Tibial artery (tissue), 4 donors: Measurements from ENCODE around the gene CARD9.
A peak's percentile ranks its signal among the peaks of the same experiment; 100 is the strongest.

Experiments used
- DNase-seq, 2 donors: peaks; one replicate each; pipeline ENCODE4 v3.0.0-alpha.2; 2019
- H3K27ac ChIP-seq, 2 donors: fragments of 200-600 bp; sonication (generic) in 1 of 2; 1 replicate in 1 of 2; 2 replicates in 1 of 2; pipeline ENCODE4 v1.5.1; 2018 to 2019; ENCODE audit warnings: mild to moderate bottlenecking in 1 of 2
- H3K27me3 ChIP-seq, 2 donors: fragments of 200-600 bp; sonication (generic) in 1 of 2; one replicate each; pipeline versions ENCODE4 v1.5.1 to v1.6.0; 2016 to 2019
- H3K36me3 ChIP-seq, 3 donors: fragments of 200-600 bp; sonication (generic) in 2 of 3; one replicate each; pipeline ENCODE4 v1.5.1; 2016 to 2019; ENCODE audit warnings: mild to moderate bottlenecking in 2 of 3
- H3K4me1 ChIP-seq, 4 donors: fragments of 200-600 bp; sonication (generic) in 2 of 4; 1 replicate in 3 of 4; 2 replicates in 1 of 4; pipeline ENCODE4 v1.5.1; 2016 to 2019
- H3K4me3 ChIP-seq, 2 donors: fragments of 200-600 bp; sonication (generic) in 1 of 2; 1 replicate in 1 of 2; 2 replicates in 1 of 2; pipeline ENCODE4 v1.5.1; 2018 to 2019; ENCODE audit warnings: mild to moderate bottlenecking in 2 of 2
- H3K9me3 ChIP-seq, 3 donors: fragments of 200-600 bp; sonication (generic) in 1 of 3; one replicate each; pipeline ENCODE4 v1.5.1; 2016 to 2019
- intact Hi-C: fragments of 100-400 bp; cut with DNase I; formaldehyde crosslinking; loops from one replicate; pipeline ENCODE4 v1.15.0; 2023; ENCODE audit warnings: low total_unique reads
- TF ChIP-seq, protein P1 (sequence below), 2 experiments: fragments of 200-600 bp in 1 of 2; fragments of 450-650 bp in 1 of 2; IDR thresholded peaks; one replicate each; pipeline ENCODE4 v1.5.1; 2017 to 2019; ENCODE audit warnings: antibody characterized with exemption in 2 of 2, mild to moderate bottlenecking in 1 of 2, moderate library complexity in 1 of 2

CARD9 gene, protein sequence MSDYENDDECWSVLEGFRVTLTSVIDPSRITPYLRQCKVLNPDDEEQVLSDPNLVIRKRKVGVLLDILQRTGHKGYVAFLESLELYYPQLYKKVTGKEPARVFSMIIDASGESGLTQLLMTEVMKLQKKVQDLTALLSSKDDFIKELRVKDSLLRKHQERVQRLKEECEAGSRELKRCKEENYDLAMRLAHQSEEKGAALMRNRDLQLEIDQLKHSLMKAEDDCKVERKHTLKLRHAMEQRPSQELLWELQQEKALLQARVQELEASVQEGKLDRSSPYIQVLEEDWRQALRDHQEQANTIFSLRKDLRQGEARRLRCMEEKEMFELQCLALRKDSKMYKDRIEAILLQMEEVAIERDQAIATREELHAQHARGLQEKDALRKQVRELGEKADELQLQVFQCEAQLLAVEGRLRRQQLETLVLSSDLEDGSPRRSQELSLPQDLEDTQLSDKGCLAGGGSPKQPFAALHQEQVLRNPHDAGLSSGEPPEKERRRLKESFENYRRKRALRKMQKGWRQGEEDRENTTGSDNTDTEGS

DNA sequence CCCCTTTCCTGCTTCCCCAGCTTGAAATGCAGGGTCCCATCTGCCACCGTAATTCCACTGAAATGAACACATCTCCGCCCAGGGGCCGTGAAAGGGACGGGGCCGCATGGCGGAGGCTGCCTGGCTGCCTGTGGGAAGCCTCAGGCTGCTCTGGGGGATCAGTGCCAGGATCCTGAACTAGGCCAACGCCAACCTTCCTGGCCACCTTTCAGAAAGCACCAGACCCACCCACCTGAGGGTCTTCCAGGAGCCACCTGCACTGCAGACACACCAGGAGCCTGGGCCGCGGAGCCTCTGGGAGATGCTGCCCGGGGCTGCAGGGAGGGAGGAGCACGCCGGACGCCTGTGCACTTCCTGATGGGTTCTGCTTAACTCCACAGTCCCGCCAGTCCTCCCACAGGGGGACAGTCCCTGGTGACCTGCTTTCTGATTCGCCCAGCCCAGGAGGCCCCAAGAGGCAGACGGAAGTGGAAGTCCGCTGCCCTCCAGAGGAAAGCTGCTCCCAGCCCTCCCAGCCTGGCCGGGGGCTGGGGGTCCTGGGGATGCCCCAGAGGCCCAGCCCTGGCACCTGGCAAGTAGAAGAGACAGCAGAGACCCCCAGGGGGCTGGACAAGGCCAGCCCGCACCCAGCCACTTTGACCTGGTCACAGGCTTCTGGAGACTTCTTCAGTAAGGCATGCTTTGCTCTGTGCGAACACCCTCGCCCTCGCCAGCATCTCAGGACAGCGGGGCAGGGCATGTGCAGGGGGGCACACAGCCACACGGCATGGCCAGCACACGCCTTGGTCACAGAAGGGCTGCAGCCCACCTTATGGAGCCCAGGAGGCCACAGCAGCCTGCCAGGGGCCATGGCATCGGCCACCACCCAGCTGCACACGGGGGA, at the start of gene CARD9:
Gene CARD9, minus strand, starts transcription at position 370 of the 883 bp plus-strand sequence. CDS start 1,591 bp downstream, outside the sequence.
- peaks cover 0 to 22% (median 4%) of the 10 kb centered on the region in 3 donors for H3K36me3 ChIP-seq
- H3K9me3 ChIP-seq = no peaks in the 10 kb centered on the region
- intact Hi-C loops = no loop called here
- H3K27me3 ChIP-seq = no peaks in the 10 kb centered on the region
- TF ChIP-seq, protein P1, sequence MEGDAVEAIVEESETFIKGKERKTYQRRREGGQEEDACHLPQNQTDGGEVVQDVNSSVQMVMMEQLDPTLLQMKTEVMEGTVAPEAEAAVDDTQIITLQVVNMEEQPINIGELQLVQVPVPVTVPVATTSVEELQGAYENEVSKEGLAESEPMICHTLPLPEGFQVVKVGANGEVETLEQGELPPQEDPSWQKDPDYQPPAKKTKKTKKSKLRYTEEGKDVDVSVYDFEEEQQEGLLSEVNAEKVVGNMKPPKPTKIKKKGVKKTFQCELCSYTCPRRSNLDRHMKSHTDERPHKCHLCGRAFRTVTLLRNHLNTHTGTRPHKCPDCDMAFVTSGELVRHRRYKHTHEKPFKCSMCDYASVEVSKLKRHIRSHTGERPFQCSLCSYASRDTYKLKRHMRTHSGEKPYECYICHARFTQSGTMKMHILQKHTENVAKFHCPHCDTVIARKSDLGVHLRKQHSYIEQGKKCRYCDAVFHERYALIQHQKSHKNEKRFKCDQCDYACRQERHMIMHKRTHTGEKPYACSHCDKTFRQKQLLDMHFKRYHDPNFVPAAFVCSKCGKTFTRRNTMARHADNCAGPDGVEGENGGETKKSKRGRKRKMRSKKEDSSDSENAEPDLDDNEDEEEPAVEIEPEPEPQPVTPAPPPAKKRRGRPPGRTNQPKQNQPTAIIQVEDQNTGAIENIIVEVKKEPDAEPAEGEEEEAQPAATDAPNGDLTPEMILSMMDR (IDR thresholded peaks at IDR 0.05) = no peak
- peak in 1 of 2 donors; percentile 53 for DNase-seq
- H3K27ac ChIP-seq = no peak within 1 kb of the TSS
- peak within 1 kb of the TSS; percentile 6 to 32 for H3K4me3 ChIP-seq
- H3K4me1 ChIP-seq = peaks cover 0 to 23% (median 0%) of the 10 kb centered on the region in 4 donors

DNA sequence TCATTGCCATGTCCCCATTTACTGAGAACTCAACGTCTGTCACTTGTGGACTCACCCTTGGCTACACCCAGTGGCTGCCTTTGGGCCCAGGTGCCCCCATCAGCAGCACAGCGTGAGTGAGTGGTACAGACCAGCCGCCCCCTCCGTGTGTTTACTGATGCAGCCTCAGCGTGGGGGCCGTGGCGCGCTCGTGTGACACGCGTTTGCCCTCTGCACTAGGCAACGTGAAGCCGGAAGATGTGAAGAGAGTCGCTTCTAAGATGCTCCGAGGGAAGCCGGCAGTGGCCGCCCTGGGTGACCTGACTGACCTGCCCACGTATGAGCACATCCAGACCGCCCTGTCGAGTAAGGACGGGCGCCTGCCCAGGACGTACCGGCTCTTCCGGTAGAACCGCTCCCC, 49.4 kb upstream of the CARD9 start:
- H3K9me3 ChIP-seq = no peaks in the 10 kb centered on the region
- H3K4me1 ChIP-seq = no peaks in the 10 kb centered on the region
- no peak overlapping the region for H3K4me3 ChIP-seq
- TF ChIP-seq, protein P1 (IDR thresholded peaks at IDR 0.05) = no peak
- no peak overlapping the region for H3K27ac ChIP-seq
- peaks cover 59 to 88% (median 74%) of the 10 kb centered on the region in 3 donors for H3K36me3 ChIP-seq
- no peaks in the 10 kb centered on the region for H3K27me3 ChIP-seq
- intact Hi-C loops = no loop called here
- no peak for DNase-seq

DNA sequence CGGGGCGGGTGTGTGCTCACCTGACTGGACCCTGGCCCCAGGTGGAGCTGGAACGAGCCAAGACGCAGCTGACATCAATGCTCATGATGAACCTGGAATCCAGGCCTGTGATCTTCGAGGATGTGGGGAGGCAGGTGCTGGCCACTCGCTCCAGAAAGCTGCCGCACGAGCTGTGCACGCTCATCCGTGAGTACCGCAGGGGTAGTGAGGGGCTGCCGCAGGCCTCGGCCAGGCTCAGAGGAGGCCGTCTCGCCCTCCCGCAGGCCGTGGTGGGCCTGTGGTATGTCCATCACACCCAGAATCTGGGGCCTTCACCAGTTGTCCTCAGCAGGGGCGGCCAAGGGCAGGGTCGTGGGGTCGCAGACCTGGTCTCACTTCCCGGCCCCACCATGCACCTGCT, 48.3 kb upstream of the CARD9 start:
- intact Hi-C loops = no loop called here
- no peaks in the 10 kb centered on the region for H3K9me3 ChIP-seq
- H3K27ac ChIP-seq = no peak overlapping the region
- peaks cover 70 to 95% (median 81%) of the 10 kb centered on the region in 3 donors for H3K36me3 ChIP-seq
- no peak overlapping the region for H3K4me3 ChIP-seq
- H3K27me3 ChIP-seq = no peaks in the 10 kb centered on the region
- DNase-seq = no peak
- TF ChIP-seq, protein P1 (IDR thresholded peaks at IDR 0.05) = no peak
- no peaks in the 10 kb centered on the region for H3K4me1 ChIP-seq

DNA sequence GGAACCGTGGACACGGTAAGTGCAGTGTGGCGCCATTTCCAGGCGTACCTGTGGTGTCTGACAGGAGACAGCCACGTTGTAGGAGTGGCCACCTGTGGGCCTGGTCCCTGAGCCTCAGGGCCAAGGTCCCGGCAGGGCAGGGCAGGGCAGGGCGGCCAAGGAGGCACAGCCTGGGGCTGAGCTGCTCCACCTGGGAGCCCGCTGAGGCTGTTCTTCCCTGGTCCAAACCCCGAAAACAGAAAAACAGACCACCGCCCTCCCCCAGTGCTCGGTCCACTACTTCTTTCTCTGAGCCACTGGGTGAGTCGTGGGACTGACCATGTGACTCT, 45.6 kb upstream of the CARD9 start:
- H3K27ac ChIP-seq = no peak overlapping the region
- H3K4me3 ChIP-seq = no peak overlapping the region
- intact Hi-C loops = no loop called here
- no peaks in the 10 kb centered on the region for H3K4me1 ChIP-seq
- TF ChIP-seq, protein P1 (IDR thresholded peaks at IDR 0.05) = no peak
- H3K27me3 ChIP-seq = no peaks in the 10 kb centered on the region
- peaks cover 88 to 100% (median 96%) of the 10 kb centered on the region in 3 donors for H3K36me3 ChIP-seq
- no peaks in the 10 kb centered on the region for H3K9me3 ChIP-seq
- DNase-seq = no peak

DNA sequence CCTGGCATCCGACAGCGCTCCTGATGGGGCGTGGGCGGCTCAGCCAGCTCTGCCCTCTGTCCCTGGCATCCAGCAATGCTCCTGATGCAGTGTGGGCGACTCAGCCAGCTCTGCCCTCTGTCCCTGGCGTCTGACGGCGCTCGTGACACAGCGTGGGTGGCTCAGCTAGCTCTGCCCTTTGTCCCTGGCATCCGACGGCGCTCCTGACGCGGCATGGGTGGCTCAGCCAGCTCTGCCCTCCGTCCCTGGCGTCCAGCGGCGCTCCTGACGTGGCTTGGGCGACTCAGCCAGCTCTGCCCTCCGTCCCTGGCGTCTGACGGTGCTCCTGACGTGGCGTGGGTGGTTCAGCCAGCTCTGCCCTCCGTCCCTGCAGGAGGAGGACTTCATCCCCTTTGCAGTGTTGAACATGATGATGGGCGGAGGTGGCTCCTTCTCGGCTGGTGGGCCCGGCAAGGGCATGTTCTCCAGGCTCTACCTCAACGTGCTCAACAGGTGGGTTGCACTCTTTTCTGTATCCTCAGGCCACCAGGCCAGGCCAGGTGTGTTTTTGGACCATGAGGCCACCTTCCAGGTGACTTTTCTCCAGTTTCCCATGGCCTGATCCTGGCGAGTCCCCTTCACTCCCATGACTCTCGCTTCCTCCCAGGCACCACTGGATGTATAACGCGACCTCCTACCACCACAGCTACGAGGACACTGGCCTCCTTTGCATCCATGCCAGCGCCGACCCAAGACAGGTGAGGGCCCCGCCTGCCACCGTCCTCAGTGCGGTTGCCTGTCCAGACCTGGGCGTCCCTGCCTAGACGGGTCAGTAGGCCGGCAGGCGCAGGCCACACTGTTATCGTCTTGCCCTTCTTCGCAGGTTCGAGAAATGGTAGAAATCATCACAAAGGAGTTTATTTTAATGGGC, 45.0 kb upstream of the CARD9 start:
- no peaks in the 10 kb centered on the region for H3K4me1 ChIP-seq
- H3K36me3 ChIP-seq = peaks cover 89 to 100% (median 96%) of the 10 kb centered on the region in 3 donors
- TF ChIP-seq, protein P1 (IDR thresholded peaks at IDR 0.05) = no peak
- intact Hi-C loops = no loop called here
- no peak overlapping the region for H3K27ac ChIP-seq
- H3K4me3 ChIP-seq = no peak overlapping the region
- H3K9me3 ChIP-seq = no peaks in the 10 kb centered on the region
- H3K27me3 ChIP-seq = no peaks in the 10 kb centered on the region
- no peak for DNase-seq
